HG03342 (cell line): Measurements from ENCODE around the gene SH3TC2.

Experiments used
- ATAC-seq: cut with Tn5 transposase; IDR thresholded peaks from one replicate; pipeline ENCODE4 v1.9.1; 2021; ENCODE audit warnings: mild to moderate bottlenecking, moderate library complexity; ENCODE audit not compliant: unreplicated experiment

SH3TC2 gene

GRCh38 chr5:149002761-149003689 lies 59.8 kb downstream of the SH3TC2 start:
- no peak for ATAC-seq

- ATAC-seq, result no peak
Observed at GRCh38 chr5:149002053-149002452, 60.8 kb downstream of the SH3TC2 start.

- ATAC-seq, result no peak
Observed at GRCh38 chr5:149001162-149001561, 61.7 kb downstream of the SH3TC2 start.

GRCh38 chr5:148999741-149000140 lies 63.1 kb downstream of the SH3TC2 start:
- ATAC-seq, result no peak

GRCh38 chr5:148998174-148998797 lies 64.6 kb downstream of the SH3TC2 start:
- ATAC-seq, result peak; percentile 77

- no peak for ATAC-seq
Observed at GRCh38 chr5:148996270-148996669, 66.6 kb downstream of the SH3TC2 start.

- no peak for ATAC-seq
Observed at GRCh38 chr5:148995791-148996190, 67.1 kb downstream of the SH3TC2 start.

GRCh38 chr5:148993283-148993936 lies 69.5 kb downstream of the SH3TC2 start:
- ATAC-seq, result no peak

GRCh38 chr5:148992265-148992664 lies 70.6 kb downstream of the SH3TC2 start:
- ATAC-seq, result no peak

- no peak for ATAC-seq
Observed at GRCh38 chr5:148991566-148991965, 71.3 kb downstream of the SH3TC2 start.

- ATAC-seq, result no peak
Observed at GRCh38 chr5:148990817-148991216, 72.0 kb downstream of the SH3TC2 start.

GRCh38 chr5:148989567-148989966 lies 73.3 kb downstream of the SH3TC2 start:
- no peak for ATAC-seq

- ATAC-seq, result no peak
Observed at GRCh38 chr5:148988328-148988727, 74.5 kb downstream of the SH3TC2 start.

- ATAC-seq, result no peak
Observed at GRCh38 chr5:148986636-148987035, 76.2 kb downstream of the SH3TC2 start.

GRCh38 chr5:148984345-148984744 lies 78.5 kb downstream of the SH3TC2 start:
- no peak for ATAC-seq

- no peak for ATAC-seq
Observed at GRCh38 chr5:148981353-148981752, 81.5 kb downstream of the SH3TC2 start.

GRCh38 chr5:148980731-148981130 lies 82.1 kb downstream of the SH3TC2 start:
- ATAC-seq, result no peak

GRCh38 chr5:148979083-148979723 lies 83.7 kb downstream of the SH3TC2 start:
- no peak for ATAC-seq

- ATAC-seq, result no peak
Observed at GRCh38 chr5:148978370-148979082, 84.3 kb downstream of the SH3TC2 start.

GRCh38 chr5:148976569-148977381 lies 86.1 kb downstream of the SH3TC2 start:
- ATAC-seq, result no peak
